ENCODE results near the gene RAD50.

DNA sequence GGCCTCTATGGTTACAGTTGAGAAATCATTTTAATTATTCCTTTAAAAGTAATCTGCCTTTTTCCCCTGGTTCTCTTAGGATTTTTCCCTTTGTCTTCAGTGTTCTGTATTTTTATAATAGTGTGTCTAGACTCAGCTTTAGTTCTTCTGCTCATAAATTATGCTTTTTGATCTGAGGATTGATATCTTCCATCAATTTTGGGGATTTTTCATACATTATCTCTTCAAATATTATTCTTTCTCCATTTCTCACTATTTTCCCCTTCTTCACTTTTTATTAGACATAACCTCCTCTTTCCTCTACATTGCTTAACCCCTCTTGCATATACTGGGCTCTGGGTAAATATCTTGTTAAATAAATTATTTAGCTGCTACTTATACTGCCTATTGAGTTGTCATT lies 64.9 kb downstream of the RAD50 start:
- TF ChIP-seq, protein P1, sequence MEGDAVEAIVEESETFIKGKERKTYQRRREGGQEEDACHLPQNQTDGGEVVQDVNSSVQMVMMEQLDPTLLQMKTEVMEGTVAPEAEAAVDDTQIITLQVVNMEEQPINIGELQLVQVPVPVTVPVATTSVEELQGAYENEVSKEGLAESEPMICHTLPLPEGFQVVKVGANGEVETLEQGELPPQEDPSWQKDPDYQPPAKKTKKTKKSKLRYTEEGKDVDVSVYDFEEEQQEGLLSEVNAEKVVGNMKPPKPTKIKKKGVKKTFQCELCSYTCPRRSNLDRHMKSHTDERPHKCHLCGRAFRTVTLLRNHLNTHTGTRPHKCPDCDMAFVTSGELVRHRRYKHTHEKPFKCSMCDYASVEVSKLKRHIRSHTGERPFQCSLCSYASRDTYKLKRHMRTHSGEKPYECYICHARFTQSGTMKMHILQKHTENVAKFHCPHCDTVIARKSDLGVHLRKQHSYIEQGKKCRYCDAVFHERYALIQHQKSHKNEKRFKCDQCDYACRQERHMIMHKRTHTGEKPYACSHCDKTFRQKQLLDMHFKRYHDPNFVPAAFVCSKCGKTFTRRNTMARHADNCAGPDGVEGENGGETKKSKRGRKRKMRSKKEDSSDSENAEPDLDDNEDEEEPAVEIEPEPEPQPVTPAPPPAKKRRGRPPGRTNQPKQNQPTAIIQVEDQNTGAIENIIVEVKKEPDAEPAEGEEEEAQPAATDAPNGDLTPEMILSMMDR (IDR thresholded peaks at IDR 0.05), result no peak
- TF ChIP-seq EP300 (IDR thresholded peaks at IDR 0.05) (no peak), POLR2A (IDR thresholded peaks at IDR 0.05) (no peak), POLR2AphosphoS5 (IDR thresholded peaks at IDR 0.05) (no peak)
